Measurements from ENCODE around the gene MRPL23.

- TF ChIP-seq CTCF (IDR thresholded peaks at IDR 0.05) (no peak), POLR2A (IDR thresholded peaks at IDR 0.05) (no peak)
Measured at GRCh38 chr11:1919391-1920127, 27.6 kb upstream of the MRPL23 start, which contains the start of gene TNNT3.
